MM.1S (cell line): ENCODE data around the gene TAF1B.

Source experiments
- CTCF ChIP-seq: fragments of 300-600 bp; sonication (generic); IDR thresholded peaks from 2 replicates; pipeline ENCODE4 v1.5.1; 2016; ENCODE audit warnings: antibody characterized with exemption, low read length, mixed read lengths
- EZH2 ChIP-seq: fragments of 300-600 bp; sonication (generic); optimal IDR thresholded peaks from 2 replicates; pipeline ENCODE3; 2017; ENCODE audit warnings: low read depth, mild to moderate bottlenecking, antibody characterized with exemption, low read length, mixed read lengths
- EZH2phosphoT487 ChIP-seq: fragments of 300-600 bp; sonication (generic); IDR thresholded peaks from 2 replicates; pipeline ENCODE4 v1.6.1; 2018; ENCODE audit warnings: antibody characterized with exemption, low read length

GRCh38 chr2:9945596-9945995 lies 102.3 kb downstream of the TAF1B start:
- TF ChIP-seq CTCF (no peak), EZH2phosphoT487 (no peak), EZH2 (no peak)
